NCI-H1048 (cell line): ENCODE measurements around the gene PARD3B.

Source experiments
- DNase-seq: peaks from one replicate; lab custom pipeline; 2025; lab: John Stamatoyannopoulos, UW

The PARD3B gene

DNA sequence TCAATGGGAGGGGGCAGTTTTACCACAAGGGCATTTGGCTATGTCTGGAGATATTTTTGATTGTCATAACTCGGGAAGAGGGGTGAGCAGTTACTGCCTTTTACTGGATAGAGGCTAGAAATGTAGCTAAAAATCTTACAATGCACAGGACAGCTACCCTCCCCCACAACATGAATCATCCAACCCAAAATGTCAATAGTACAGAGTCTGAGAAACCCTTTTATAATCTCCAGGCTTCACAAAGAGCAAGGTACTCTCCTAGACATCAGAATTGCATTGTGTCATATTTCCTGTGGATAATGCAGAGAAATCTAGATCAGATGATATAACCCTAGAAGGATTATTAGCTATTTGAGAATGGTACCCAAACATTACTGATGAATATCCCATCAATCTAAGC, 859.9 kb downstream of the PARD3B start:
- no peak for DNase-seq

DNA sequence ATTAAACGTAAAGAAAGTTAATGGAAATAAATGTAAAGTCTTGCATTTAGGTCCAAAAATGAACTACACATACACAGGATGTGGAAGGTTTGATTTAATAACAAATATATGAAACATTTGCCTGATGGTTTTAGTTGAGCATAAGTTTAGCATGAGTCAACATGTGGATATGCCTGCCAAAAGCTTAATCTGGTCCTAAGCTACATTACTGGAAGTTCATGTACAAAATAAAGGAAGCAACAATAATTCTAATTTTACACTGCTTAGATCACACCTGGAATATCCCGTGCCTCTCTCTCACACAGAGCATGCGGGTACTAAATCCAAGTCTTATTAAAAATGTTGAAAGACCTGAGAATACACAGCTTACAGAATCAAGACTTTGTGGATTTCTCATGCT, 860.5 kb downstream of the PARD3B start:
- no peak for DNase-seq

DNA sequence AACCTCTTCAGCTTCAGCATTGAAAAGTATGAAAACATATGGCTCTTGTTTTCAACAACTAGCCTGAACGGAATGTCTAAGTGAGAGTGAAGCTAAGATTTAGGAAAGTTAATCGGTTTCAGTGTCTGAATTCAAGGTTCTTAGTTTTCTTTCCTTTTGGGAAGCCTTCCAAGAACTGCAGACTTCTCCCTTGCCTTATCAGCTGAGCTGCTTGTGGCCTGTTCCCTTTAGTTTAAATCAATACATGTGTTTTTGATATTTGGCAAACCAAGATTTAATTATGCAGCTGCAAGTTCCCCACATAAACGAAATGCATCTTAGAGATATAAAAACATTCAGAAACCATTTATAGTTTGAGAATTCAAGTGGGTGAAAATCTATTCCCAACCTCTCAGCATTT, 862.7 kb downstream of the PARD3B start:
- no peak for DNase-seq

DNA sequence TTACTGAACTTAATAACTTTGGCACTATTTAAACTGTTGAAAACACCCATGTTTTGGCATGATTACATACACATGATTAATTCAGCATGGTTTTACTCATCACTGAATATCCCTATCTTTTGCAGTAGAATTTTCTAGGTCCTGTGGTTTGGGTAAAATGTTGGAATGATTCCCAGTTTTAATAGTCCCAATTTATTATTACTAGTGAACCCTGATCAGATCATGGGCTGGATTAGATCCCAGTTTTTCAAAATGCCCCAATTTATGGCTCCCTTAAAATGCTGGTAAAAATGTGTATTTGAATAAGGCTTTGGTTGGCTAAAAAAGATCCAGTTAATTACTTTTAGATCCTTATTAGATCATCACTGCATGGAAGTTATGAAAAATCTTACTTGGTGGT, 863.4 kb downstream of the PARD3B start:
- no peak for DNase-seq

DNA sequence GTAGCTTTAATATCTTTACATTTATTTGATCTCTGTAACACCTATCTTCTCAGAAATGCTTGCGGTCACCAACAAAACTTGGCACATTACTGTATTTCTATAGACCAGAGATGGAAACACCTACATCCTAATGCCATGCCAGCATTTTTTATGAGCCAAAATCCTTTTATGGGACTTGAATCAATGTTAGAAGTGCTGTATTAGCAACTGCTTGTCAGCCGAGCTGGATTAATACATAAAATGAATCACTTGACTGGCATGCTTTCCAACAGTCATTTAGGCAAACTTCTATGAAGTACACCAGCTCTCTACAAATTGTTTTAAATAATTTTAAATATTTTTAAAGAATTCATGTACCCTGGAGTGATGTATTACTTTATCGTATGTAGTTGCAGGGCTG, 864.1 kb downstream of the PARD3B start:
- no peak for DNase-seq

DNA sequence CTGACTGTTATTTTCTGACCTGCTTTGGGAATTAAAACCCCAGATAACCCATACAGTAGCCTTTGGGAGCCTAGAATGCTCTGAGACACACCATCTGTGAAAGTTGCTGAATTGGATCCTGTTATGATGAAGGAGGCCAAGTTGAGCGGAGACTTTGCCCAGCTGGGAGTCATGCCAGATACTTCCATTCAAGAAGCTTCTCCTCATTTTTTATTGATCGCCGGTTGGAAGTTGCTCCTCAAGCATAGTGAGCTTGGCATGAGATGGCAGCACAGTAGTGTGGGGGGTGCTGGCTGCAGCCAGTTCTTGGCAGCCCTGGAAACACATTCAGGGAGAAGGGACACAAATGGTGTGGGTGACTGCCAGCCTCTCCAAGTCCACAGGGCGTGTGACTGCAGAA, 866.3 kb downstream of the PARD3B start:
- DNase-seq, result no peak

DNA sequence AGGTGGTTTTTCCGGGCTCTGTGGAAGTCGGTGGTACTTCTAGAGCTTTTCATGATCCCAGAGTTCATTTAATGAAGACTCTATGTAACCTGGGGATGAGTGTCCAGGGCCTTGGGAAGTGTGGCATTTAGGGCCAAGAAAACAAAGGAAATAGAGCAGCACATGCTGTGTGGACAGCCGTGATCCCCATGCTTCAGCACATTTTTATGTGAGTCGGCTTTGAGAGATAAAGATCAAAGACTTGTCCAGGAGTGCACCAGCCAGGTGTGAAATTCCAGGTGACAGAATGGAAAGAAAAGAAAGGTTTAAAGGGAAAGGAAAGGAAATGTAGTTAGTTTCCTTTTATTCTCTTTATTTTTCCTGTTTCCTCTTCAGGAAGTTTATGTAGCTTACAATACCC, 879.1 kb downstream of the PARD3B start:
- no peak for DNase-seq

DNA sequence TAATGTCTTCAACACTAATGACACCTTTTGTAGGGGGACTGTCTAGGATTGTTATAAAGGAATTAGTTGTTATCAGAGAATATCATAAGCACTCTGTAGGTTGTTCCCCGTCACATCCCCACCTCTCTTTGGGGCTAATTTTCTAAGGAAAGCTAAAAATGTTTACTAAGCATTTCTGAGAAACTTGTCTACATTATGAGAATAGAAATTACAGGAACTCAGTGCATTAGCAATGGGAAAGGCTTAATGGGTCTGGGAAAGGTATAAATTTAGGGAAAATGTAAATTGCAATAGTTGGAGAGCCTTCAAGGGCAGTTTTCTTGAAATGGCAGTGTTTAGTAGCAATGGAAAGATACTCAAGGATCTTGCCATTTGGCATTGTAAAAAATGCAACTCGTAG, 879.8 kb downstream of the PARD3B start:
- no peak for DNase-seq

DNA sequence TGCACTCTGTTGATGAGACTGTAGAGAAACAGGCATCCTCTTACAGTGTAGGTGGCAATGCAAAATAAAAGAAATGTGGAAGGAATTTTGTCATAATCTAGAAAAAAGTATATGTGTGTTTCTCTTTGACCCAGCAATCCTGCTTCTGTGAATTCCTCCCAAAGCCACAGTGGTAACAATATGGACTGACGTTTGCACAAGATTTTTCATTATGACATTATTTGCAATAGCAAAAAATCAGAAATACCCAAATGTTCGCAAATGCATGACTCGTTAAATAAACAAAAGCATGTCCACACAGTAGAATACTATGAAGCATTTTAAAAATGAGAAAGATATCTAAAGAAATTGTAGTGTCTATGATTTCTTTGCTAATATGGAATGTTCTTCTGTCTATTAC, 881.8 kb downstream of the PARD3B start:
- DNase-seq, result no peak

DNA sequence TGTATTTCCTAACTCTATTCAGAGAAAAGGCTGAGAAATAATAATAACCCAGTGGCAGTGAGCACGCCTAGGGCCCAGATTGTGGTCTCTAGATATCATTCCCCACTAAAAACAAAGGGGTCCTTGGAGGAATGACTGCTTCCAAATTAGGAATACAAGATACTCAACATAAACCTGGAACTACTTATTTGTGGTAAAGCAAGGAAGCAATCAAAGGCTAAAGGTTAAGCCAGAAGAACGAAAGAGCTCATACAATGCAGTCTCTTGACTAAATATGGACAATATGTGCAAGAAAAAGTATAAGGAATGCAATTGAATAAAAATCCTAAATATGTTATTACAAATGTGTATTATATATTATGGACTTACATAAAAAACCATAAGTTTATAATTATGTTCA, 883.5 kb downstream of the PARD3B start:
- no peak for DNase-seq

DNA sequence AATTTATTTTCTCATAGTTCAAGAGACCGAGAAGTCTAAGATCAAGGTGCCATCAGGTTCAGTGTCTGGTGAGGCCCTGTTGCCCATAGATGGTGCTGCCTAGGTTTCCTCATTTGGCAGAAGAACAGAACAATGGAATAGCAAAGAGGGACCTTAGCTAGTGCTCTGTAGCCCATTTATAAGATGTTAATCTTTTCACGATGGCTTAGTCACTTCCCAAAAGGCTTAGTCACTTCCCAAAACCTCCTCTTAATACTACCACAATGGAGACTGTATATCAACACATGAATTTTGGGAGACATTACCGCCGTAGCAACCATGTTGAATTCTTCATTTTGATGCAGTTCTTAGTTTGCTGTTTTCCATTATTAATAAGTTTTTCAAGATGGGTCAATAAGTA, 890.7 kb downstream of the PARD3B start:
- no peak for DNase-seq

DNA sequence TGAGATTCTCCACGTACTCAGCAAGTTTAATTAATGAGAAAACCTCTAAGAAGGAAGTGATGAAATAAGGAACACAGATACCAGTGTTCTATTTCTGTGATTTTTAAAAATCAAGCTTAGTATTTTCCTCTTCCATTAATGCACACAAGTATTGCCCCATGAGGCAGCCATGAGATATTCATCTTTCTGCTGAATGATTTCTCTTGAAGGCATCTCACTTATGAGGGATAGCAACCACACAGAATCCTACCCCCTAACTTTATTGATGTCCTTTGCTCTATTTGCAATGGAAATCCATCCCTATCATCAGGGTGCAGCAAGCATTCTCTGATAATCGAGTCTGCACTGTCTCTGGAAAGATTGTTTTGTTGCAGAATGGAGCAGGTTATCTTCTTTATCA, 893.0 kb downstream of the PARD3B start:
- DNase-seq, result no peak

DNA sequence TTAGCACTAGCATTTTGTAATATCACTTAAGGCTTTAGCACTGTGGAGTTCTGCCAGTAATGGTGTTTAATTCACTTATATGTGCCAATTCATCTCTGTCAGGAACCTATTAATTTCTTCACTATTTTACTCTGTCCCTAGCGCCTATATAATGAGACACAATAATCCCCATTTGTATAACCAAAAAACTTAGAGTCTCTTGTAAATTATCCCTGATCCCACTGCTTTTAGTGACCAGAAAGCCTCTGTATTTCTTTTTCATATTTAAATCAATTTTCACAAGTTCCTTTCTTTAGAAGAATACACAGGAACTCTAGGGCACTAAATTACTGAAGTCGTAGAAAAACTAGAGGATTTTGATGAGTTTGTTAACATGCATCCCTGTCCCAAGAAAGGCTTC, 894.3 kb downstream of the PARD3B start:
- DNase-seq, result no peak

DNA sequence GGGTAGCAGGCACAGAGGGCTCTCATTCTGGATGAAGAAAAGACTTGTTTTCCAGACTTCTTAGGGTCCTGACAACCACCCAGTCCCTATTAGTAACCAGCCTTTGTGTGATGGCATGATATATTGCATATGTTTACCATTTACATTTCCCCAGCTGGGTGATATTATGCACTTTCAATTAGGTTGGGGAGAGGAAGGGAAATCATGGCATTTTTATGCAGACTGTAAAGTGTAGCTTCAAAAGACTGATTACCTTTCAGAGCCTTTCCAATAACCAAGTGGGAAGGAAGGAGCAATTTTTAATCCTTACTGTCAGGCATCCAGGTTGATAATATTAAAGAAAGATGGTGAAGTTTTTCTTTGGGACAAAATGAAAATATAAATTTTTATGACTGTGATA, 896.2 kb downstream of the PARD3B start:
- DNase-seq, result no peak

DNA sequence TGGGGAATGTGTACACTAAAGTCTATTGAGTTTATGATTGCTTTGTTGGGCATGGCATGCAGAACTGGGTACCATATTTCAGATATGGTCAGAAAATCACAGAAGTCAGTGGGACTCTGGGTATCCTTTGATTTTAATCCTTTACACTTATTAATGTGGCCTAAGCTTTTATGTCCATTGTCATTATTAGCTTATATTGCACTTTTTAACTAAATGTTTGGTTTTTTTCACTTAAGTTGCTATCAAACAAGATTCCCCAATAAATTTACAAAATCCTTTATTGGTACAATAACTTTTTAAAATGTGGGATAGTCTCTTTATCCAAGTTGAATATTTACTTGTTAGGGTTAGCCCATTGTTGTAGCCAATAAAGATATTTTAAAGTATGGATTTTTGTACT, 902.9 kb downstream of the PARD3B start:
- DNase-seq, result no peak

DNA sequence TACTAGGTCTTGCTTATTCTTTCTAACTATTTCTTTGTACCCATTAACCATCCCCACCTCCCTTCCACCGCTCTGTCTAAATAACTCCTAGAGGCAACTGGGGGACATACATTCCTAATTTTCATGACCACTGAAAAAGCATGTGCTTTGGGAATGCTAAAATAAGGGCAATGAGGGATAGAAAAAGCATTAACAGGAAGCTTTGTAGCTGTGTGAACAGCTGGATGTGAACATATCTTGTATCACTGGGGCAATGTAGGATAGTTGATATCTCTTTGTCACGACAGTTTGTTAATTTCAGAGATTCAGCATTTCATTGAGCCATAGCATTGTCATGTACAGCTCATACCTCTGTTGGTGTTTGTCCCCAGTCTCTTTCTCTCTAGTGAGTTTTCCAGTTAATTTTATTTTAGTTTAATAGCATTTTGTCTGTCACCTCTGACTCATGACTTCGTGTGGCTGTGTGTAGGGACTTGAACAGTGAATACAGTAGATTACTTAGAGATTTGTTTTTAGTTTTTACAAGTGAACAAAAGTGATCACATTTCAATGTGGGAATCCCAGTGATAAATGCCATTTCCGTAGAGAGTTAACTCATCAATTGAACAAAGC, 906.7 kb downstream of the PARD3B start:
- no peak for DNase-seq

DNA sequence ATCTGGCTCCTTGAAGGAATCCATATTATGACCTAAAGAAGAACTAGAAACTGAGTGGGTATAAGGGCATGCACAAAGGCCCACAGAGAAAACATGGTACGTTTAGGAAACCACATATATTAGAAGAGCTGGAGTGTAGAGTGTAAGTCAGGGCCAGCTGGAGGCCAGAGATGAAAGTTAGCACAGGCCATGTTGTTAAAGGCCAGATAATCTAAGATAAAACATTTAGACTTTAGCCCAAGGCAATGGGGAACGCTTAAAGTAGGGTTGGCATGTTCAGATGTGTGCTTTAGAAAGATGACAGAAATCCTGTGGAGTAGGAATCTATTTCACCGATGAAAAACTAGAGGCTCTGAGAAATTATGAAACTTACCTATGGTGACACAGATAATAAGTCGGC, 907.9 kb downstream of the PARD3B start:
- DNase-seq, result no peak

DNA sequence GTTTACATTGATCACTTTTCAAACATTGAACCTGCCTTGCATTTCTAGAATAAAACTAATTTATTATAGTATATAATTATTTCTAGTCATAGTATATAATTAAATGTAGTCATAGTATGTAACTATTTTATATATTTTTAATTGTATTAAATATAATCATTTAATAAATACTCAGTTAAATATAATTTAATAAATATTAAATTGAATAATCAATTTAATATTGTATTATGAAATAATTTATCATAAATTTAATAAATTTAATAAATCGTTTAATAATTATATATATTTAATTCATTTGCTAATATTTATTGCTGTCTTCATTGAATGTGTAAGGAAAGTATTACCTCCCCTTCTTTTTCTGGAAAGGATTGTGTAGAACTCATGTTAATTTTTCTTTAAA, 911.4 kb downstream of the PARD3B start:
- DNase-seq, result no peak

DNA sequence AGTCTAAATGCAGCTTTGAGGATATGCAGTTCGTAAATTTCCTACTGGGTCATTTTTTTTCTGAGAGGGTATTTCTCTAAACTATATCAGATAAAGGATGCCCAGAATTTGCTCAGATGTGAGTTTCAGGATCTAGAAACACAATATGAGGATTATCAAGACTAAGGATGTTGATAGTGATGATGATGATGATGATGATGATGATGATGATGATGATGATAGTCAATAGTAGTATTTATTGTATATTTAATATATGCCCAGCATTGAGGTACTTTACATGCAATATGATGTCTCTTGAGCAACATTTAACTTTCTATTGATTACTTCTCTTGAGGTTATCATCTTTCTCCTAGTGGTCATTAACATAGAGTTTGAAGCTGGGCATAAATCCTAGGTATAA, 914.9 kb downstream of the PARD3B start:
- DNase-seq, result no peak

DNA sequence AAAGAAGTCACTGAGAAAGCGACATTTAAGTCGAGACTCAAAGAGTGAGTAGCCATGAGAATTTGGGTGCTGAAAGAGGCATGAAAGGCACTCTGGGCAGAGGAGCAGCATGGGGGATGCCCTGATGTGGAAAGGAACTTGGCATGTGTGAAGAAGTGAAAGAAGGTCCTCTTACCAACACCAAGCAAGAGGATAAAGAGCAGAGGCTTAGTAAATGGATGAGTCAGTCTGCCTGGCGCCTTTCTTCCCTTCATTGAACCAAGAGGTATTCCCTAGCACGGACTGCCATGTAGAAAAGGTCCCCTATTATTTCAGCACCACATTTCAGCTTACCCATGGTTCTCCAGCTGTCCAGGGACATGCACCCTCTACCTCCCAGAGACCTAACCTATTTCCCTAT, 915.9 kb downstream of the PARD3B start:
- DNase-seq, result no peak

DNA sequence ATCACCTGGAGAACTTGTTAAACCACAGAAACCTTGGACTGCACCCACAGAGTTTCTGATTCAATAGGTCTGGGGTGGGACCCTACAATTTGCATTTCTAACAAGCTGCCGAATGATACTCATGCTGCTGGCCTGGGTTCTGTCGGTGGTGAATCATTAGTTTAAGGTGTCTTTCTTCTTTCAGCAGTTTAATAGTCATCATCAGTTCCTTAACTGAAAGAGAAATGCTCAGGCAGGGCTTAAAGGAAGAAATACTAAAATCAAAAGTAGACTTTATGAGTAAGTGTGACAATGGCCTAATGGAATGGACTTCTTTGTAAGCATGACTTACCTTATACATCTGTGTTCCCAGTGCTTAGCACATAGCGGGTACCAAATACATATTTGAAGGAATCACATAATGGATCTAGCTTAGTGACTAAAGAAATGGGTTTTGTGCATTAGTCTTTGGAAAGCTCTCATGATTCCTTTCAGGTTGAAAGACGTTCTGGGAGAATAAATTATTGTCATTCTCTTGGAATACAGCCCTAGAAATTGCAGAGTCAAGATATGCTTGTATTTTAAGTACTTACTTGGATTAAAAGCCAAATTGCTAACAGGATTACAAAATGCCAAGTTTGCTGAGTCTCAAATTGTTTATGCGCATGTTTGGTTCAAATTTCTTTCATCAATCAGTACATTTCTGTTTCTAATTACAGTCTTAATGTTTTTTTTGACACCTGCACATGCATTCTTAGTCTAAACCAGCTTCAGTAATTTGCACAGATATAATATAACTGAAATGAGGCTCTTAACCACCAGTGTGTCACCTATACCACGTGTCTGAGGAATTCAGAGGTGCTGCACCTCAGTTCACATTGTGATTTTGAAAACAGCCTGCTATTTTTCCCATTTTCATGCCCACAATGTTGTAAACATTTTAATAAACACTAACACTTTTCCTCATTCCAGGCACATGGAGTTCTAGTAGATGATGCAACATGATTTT, 916.7 kb downstream of the PARD3B start:
- DNase-seq, result no peak

DNA sequence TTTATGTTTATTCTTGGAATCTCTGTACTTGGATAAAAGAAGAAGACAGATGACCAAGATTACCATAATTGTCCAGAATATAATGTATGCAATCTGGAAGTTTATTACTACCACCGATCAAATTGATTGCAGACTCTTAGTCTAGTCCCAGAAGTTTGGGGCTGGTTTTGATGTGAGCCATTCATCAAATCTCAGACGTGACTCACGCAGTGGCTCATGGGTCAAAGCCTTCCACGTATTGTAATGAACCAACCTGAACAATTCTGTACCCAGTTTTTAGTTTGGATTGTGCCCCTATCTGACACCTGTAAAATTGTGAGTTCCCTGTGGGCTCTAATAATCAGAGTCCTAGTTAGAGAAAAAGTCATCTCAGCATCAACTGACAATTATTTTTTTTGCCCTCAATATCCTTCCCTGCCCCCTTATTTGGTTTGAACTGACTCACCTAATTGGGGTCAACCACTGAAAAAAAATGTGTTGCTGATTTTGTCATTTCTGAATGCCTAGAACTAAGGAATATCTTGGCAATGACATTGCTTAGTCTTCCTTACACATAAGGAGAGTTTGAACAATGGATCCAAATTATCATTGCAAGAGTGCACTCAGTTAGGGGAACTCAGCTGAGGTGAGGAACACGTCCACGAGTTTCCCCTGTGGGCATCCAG, 917.5 kb downstream of the PARD3B start:
- no peak for DNase-seq

DNA sequence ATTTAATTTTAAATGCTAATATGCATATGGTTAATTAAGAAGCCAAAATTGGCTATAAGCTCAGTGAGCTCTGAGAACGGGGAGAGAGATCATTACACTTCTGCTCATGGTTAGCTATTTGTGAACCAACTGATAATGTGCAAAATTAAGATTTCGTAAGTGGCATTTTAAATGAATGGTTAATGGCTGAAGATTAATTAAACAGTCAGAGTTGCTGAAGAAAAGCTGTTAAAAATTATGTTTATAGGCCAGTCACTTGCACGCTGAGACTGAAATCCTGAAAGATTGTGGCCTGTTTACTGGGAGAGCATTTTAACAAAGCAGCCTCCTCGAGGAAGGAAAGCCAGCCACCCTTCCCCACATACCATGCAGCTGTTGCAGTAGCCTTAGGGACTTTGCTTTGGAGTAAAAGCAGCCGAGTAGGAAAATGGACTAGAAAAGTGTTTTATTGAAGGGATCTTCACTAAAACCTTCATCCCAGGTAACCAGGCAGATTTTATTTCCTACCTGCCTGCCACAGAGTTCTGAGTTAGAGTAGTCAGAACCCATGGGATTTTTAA, 918.3 kb downstream of the PARD3B start:
- DNase-seq, result no peak
